ENCODE data around the gene MCRIP2.

MCRIP2 gene

DNA sequence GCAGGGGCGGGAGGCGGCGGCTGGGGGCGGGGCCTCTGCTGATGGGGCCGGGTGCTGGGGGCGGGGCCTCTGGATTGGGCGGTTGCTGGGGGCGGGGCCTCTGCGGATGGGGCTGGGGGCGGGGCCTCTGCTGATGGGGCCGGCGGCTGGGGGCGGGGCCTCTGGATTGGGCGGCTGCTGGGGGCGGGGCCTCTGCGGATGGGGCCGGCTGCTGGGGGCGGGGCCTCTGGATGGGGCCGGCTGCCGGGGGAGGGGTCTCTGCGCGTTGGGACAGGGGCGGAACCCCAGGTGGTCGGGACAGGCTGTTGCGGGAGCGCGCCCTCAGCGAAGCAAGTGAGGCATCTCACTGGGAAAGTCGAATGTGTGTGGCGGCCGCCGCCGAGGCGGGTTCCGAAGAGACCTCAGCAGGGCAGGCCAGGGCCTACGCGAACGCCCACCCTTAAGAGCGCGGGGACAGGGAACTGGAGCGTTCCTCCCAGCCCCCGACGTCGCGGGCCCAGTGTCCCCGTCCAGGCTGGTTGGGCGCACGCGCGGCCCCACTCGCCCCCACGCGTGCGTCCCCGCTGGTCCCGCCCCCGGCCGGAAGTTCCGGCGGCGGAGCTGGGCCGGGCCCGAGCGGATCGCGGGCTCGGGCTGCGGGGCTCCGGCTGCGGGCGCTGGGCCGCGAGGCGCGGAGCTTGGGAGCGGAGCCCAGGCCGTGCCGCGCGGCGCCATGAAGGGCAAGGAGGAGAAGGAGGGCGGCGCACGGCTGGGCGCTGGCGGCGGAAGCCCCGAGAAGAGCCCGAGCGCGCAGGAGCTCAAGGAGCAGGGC lies 38.4 kb downstream of the MCRIP2 start, which contains the start of gene STUB1:
Gene STUB1, plus strand, starts transcription at position 597 of the 811 bp plus-strand sequence. Its CDS starts 116 bp downstream, at position 713.
- ATAC-seq (ENCODE audit: low read depth) (peak; percentile 50), DNase-seq (ENCODE audit: low spot score in 2 of 2) (peak; percentile 84 to 85)
- H3K4me3 Mint-ChIP-seq: peak within 1 kb of the TSS; percentile 85
- H3K9me3 Mint-ChIP-seq: no peaks in the 10 kb centered on the region
- H3K4me1 Mint-ChIP-seq: peaks cover 15% of the 10 kb centered on the region
- H3K27ac Mint-ChIP-seq: no peak within 1 kb of the TSS
- H3K27me3 Mint-ChIP-seq: peaks cover 5% of the 10 kb centered on the region
- peaks cover 6% of the 10 kb centered on the region for H3K36me3 Mint-ChIP-seq

DNA sequence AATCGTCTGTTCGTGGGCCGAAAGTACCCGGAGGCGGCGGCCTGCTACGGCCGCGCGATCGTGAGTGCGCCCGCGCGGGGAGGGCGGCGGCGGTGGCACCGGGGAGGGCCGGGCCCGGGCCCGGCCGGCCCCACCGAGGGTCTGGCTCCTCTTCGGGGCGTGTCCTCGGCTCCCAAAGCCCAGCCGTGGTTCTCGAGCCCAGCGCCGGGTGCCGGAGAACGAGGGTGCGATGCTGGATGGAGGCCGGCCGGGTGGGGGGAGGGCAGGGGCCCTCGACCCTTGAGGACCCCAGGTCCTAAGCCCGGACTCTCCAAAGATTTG lies 39.0 kb downstream of the MCRIP2 start:
- no peaks in the 10 kb centered on the region for H3K9me3 Mint-ChIP-seq
- no peak overlapping the region for H3K27ac Mint-ChIP-seq
- peak overlapping the region; percentile 73 for H3K4me3 Mint-ChIP-seq
- peaks cover 1% of the 10 kb centered on the region for H3K27me3 Mint-ChIP-seq
- peaks cover 4% of the 10 kb centered on the region for H3K36me3 Mint-ChIP-seq
- ATAC-seq (ENCODE audit: low read depth): no peak
- peaks cover 11% of the 10 kb centered on the region for H3K4me1 Mint-ChIP-seq
- DNase-seq (ENCODE audit: low spot score in 2 of 2): no peak

DNA sequence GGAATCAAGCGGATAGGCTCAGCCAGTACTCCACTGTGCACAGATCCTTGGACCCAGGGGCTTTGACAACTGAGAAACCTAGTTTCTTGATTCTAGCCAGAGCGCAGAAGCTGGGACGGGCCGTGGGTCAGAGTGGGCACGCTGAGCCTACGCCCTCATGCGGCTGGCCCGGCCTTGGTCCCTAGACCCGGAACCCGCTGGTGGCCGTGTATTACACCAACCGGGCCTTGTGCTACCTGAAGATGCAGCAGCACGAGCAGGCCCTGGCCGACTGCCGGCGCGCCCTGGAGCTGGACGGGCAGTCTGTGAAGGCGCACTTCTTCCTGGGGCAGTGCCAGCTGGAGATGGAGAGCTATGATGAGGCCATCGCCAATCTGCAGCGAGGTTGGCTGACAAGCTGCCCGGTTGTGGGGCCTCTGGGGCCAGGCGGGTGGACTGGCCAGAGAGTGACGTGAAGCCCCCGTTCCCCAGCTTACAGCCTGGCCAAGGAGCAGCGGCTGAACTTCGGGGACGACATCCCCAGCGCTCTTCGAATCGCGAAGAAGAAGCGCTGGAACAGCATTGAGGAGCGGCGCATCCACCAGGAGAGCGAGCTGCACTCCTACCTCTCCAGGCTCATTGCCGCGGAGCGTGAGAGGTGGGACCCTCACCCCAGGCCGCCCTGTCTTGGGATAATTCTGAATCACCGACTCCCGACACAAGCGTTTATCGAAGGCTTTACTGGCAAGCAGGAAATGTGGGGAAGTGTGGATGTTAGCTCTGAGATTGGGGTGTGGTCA lies 39.5 kb downstream of the MCRIP2 start:
- ATAC-seq (ENCODE audit: low read depth) (no peak), DNase-seq (ENCODE audit: low spot score in 2 of 2) (no peak)
- Mint-ChIP-seq H3K27ac (no peak overlapping the region), H3K27me3 (peaks cover 1% of the 10 kb centered on the region), H3K36me3 (peaks cover 4% of the 10 kb centered on the region), H3K4me1 (peaks cover 11% of the 10 kb centered on the region), H3K4me3 (peak overlapping the region; percentile 63), H3K9me3 (no peaks in the 10 kb centered on the region)

DNA sequence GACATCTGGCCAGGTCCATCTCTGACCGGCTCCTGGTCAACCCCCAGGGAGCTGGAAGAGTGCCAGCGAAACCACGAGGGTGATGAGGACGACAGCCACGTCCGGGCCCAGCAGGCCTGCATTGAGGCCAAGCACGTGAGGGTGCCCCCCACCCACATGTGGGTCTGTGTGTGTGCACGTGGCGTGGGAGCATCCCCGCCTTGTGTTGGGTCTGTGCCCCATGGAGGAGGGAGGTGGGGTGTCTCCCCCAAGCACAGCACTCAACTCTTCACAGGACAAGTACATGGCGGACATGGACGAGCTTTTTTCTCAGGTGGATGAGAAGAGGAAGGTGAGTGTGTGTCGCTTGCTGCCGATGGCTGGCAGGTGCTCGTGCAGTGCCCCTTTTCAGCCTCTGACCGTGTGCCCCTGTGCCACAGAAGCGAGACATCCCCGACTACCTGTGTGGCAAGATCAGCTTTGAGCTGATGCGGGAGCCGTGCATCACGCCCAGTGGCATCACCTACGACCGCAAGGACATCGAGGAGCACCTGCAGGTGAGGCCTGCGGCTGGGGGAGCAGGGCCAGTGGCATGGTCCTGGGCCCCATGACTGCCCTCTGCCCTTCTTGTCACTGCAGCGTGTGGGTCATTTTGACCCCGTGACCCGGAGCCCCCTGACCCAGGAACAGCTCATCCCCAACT lies 40.3 kb downstream of the MCRIP2 start:
- Mint-ChIP-seq H3K27ac (no peak overlapping the region), H3K36me3 (peaks cover 4% of the 10 kb centered on the region), H3K4me1 (peaks cover 11% of the 10 kb centered on the region), H3K4me3 (peak overlapping the region; percentile 63), H3K27me3 (peaks cover 1% of the 10 kb centered on the region), H3K9me3 (no peaks in the 10 kb centered on the region)
- no peak for DNase-seq (ENCODE audit: low spot score in 2 of 2)
- no peak for ATAC-seq (ENCODE audit: low read depth)

DNA sequence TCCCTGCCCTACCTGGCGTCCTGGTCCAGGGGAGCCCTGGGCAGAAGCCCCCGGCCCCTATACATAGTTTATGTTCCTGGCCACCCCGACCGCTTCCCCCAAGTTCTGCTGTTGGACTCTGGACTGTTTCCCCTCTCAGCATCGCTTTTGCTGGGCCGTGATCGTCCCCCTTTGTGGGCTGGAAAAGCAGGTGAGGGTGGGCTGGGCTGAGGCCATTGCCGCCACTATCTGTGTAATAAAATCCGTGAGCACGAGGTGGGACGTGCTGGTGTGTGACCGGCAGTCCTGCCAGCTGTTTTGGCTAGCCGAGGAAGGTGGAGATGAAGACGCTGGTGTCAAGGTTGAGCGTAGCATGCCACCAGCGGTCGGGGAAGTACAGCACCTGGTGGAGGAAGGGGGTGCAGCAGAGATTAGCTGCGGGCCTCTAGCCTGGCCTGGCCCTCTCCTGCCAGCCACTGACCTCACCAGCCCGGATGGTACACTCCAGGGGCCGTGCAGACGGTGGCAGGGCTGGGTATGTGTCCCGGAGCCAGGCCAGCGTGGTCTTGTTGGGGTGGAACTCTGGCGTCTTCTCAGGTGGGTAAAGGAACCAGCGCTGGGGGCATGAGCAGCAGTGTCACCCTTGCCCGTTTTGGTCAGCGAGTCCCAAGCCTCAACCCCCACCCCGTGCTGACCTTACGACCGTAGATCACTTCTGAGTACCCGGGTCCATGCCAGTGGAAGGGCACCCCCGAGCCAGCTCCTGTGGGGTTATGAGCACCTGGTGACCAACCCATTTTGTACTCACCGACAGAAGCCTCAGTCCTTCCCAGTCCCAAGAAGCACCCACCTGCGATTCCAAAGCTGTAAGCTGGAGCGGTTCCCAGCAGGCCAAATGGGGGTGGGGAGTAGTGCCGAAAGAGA lies 41.1 kb downstream of the MCRIP2 start:
- DNase-seq (ENCODE audit: low spot score in 2 of 2): no peak
- Mint-ChIP-seq H3K27ac (no peak overlapping the region), H3K4me1 (peaks cover 11% of the 10 kb centered on the region), H3K4me3 (peak overlapping the region; percentile 77), H3K36me3 (peaks cover 4% of the 10 kb centered on the region), H3K27me3 (peaks cover 1% of the 10 kb centered on the region), H3K9me3 (no peaks in the 10 kb centered on the region)
- ATAC-seq (ENCODE audit: low read depth): no peak

DNA sequence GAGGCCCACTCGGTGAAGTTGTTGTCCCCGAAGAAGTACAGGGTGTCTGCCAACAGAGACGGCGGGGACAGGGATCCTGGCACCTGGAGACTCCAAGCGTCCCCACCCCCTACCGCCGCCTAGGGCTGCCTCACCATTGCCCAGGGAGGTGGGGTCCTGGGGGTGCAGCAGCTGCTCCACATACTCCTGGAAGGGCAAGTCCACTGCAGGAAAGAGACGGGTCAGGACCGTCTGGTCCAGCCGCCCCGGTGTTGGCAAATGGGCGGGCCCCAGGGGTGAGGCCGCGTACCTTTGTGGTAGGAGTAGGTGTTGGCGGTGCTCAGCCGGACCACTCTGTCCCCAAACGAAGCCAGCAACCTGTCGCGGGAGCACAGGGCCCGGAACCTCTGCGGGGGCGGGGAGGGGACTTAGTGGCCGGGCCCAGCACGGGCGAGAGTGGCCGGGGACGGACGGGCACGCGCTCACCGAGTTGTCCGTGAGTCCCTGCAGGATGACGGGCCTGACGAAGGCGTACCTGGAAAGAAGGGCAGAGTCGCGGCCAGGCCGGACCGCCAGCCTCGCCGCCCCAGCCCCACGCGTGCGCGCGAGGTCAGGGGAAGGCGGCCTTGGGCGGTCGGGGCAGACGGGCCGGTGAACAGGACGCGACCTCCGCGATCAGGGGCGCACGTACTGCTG lies 41.9 kb downstream of the MCRIP2 start:
- no peak for DNase-seq (ENCODE audit: low spot score in 2 of 2)
- ATAC-seq (ENCODE audit: low read depth): no peak
- Mint-ChIP-seq H3K27me3 (no peaks in the 10 kb centered on the region), H3K4me1 (peaks cover 9% of the 10 kb centered on the region), H3K9me3 (no peaks in the 10 kb centered on the region), H3K4me3 (peak overlapping the region; percentile 77), H3K36me3 (peaks cover 4% of the 10 kb centered on the region), H3K27ac (peak overlapping the region; percentile 75)

DNA sequence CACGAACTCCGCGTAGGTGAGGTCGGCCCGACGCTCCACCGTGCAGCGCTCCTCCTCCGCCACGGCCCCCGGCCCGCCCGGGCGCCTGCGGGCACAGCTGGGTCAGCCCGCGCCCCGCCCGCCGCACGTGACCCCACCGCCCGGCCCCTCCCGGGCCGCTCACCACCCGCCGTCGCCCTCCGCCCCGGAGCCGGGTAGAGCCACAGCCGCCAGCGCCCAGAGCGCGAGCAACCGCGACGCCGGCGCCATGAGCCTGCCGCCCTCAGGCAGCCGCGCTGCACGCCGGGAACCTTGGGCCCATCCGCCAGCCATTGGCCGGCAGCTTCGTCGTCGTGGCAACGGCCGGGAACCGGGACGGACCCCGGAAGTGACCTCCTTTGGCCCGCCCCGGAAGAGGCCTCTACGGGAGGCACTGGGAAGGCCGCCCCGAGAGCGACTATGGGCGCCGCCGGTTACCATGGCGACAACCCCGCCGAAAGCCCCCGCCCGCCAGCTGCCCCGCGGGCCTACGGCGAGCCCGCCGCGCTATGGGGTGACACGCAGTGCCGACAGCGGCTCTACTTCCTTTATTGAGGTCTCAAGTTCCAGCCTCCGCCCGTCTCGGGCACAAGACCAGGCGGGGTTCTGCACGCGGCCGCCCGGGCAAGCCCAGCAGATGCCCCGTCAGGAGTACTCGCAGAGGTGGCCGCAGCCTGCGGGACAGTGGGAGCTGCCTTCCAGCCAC lies 42.6 kb downstream of the MCRIP2 start, which contains the start of gene JMJD8:
Gene JMJD8, minus strand, starts transcription at position 264 of the 724 bp plus-strand sequence. Its CDS starts 15 bp downstream, at position 249.
- Mint-ChIP-seq H3K9me3 (no peaks in the 10 kb centered on the region), H3K4me1 (peaks cover 10% of the 10 kb centered on the region), H3K27me3 (no peaks in the 10 kb centered on the region), H3K27ac (peak within 1 kb of the TSS; percentile 75), H3K4me3 (peak within 1 kb of the TSS; percentile 85), H3K36me3 (peaks cover 4% of the 10 kb centered on the region)
- peak; percentile 95 to 97 for DNase-seq (ENCODE audit: low spot score in 2 of 2)
- peak; percentile 78 for ATAC-seq (ENCODE audit: low read depth)

DNA sequence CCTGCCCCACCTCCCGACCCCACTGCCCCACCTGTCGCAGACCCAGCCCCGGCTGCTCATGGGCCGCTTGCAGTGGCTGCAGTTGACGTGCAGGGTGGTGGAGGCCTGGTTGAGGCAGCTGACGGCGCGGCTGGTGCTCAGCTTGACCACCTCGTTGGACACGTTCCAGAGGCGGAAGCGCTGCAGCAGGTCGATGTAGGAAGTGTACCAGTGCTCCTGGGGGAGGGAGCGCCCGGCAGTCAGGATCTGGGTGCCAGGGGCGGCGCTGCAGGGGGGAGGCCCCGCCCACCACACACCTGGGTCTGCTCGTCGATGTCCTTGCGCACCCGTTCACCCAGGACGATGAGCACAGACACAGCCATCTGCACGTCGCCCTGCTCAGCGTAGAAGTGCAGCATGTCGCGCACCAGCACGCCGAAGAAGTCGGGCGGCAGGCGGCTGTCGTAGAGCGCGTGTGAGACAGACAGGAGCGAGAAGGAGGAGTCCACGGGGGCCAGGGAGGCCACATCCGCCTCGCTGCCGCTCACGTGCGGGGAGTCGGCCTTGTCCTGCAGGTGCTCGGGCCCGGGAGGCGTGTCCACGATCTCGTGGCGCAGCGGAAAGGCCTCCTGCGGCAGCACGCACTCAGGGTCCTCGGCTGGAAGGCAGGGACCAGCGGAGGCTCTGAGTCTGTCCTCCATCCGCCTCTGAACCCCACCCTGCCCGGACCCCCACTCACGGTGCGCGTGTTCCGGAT lies 43.5 kb downstream of the MCRIP2 start:
- Mint-ChIP-seq H3K4me3 (no peak overlapping the region), H3K27ac (no peak overlapping the region), H3K36me3 (peaks cover 4% of the 10 kb centered on the region), H3K4me1 (peaks cover 13% of the 10 kb centered on the region), H3K9me3 (no peaks in the 10 kb centered on the region), H3K27me3 (no peaks in the 10 kb centered on the region)
- no peak for DNase-seq (ENCODE audit: low spot score in 2 of 2)
- ATAC-seq (ENCODE audit: low read depth): no peak

DNA sequence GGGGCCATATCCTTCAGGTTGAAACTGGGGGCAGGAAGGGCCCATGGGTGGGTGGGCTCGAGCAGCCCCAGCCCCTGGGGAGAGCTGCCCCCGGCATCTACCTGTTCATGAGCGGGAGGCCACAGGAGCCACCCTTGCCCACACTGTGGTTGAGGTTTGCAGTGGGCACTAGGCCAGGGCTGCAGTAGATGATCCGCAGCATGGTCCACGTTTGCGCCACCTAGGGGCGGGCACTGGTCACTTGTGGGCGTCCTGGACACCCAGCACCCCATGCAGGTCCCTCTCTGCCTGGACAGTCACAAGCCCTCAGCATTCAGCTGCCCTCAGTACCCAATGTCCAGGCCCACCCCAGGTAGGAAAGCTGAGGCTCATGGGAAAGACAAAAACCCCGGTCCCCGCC lies 44.3 kb downstream of the MCRIP2 start:
- Mint-ChIP-seq H3K9me3 (no peaks in the 10 kb centered on the region), H3K36me3 (peaks cover 4% of the 10 kb centered on the region), H3K27me3 (no peaks in the 10 kb centered on the region), H3K27ac (no peak overlapping the region), H3K4me3 (peak overlapping the region; percentile 58), H3K4me1 (peaks cover 17% of the 10 kb centered on the region)
- DNase-seq (ENCODE audit: low spot score in 2 of 2) (no peak), ATAC-seq (ENCODE audit: low read depth) (no peak)

DNA sequence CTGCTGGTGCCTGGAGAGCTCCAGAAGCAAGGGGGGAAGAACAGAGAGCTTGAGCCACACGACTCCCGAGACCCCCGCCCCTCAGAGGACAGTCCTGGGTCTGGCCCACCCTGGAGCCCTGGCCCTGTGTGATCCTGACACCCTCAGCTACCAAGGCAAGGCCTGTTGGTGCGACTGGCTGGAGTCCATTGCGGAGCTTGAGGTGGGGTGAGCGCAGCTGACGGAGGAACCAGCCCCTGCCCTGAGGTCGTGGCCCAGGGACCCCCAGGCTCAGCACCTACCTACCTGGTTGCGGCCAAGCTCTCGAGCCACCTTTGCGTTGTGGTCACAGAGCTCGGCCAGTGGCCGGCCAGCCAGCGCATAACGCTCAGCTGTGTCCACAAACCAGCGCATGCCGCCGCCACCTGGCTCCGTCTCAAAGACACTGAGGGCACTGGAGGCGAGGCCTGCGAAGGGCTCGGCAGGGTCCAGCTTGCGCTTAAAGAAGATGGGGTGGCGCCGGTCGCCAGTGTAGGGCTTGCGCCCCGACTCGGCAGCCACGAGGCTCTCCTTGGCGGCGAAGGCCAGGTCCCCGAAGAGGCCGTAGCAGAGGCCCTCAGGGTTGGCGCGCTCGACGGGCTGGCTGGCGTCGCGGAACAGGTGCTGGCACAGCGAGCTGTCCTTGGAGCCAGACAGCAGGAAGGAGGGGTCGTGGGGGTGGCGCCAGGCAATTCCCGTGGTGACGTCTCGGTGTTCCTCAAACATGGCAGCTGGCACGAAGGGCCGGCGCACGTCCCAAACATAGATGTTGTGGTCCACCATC lies 45.0 kb downstream of the MCRIP2 start:
- ATAC-seq (ENCODE audit: low read depth) (no peak), DNase-seq (ENCODE audit: low spot score in 2 of 2) (no peak)
- Mint-ChIP-seq H3K4me1 (peaks cover 18% of the 10 kb centered on the region), H3K36me3 (peaks cover 4% of the 10 kb centered on the region), H3K9me3 (no peaks in the 10 kb centered on the region), H3K27me3 (no peaks in the 10 kb centered on the region), H3K27ac (no peak overlapping the region), H3K4me3 (no peak overlapping the region)

DNA sequence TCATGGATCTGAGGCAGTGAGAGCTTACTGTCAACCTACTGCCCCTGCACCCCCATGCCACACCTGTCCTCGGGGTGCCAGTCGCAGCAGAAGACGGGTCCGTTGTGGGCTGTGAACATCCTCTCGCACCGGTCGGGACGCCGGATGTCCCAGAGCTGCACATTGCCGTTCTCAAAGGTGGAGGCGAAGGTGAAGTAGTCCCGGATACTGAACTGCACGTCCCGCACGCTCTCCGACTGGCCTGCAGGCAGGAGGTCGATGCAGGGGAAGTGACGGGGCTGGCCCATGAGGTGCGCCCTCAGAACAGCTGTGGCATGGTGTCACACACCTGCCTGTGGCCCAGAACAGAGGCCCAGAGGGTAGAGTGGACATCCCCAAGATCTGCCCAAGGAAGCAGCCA lies 45.9 kb downstream of the MCRIP2 start:
- Mint-ChIP-seq H3K27ac (no peak overlapping the region), H3K9me3 (no peaks in the 10 kb centered on the region), H3K36me3 (peaks cover 2% of the 10 kb centered on the region), H3K4me1 (peaks cover 17% of the 10 kb centered on the region), H3K27me3 (no peaks in the 10 kb centered on the region), H3K4me3 (no peak overlapping the region)
- no peak for DNase-seq (ENCODE audit: low spot score in 2 of 2)
- ATAC-seq (ENCODE audit: low read depth): no peak

All from memory B cell (primary cell).